ENCODE measurements around the gene EZR. TPM values are rescaled to one million over a fixed set of nuclear protein-coding genes. Genes with fewer than 3 reads are reported as not detected.

EZR gene
- total RNA-seq, 1 donor from 2014 or later = 254 TPM

- Histone ChIP-seq H3K4me2 (ENCODE audit: low read length) (no peak overlapping the region), H3K27ac (ENCODE audit: low read depth, low read length) (no peak overlapping the region), H3K4me1 (ENCODE audit: insufficient read depth, low read length) (no peaks in the 10 kb centered on the region), H3K79me2 (ENCODE audit: insufficient read depth, low read length) (no peaks in the 10 kb centered on the region), H2AFZ (ENCODE audit: low read depth, low read length) (no peak overlapping the region), H3K27me3 (ENCODE audit: insufficient read depth, low read length) (no peaks in the 10 kb centered on the region), H3K9ac (ENCODE audit: low read length) (no peak overlapping the region), H3K36me3 (ENCODE audit: insufficient read depth, low read length) (no peaks in the 10 kb centered on the region), H3K9me3 (ENCODE audit: insufficient read depth, low read depth, low read length) (no peaks in the 10 kb centered on the region), H3K4me3 (ENCODE audit: insufficient read depth, low read depth, low read length) (no peak overlapping the region), H4K20me1 (ENCODE audit: insufficient read depth, low read length) (no peaks in the 10 kb centered on the region)
- Mint-ChIP-seq H3K27ac (ENCODE audit: unreplicated experiment) (no peak overlapping the region), H3K4me3 (ENCODE audit: unreplicated experiment) (no peak overlapping the region), H3K9me3 (ENCODE audit: unreplicated experiment) (no peaks in the 10 kb centered on the region), H3K4me1 (ENCODE audit: low read depth, unreplicated experiment) (no peaks in the 10 kb centered on the region), H3K36me3 (ENCODE audit: low read depth, unreplicated experiment) (no peaks in the 10 kb centered on the region), H3K27me3 (ENCODE audit: low read depth, unreplicated experiment) (peaks cover 28% of the 10 kb centered on the region)
- no peak for DNase-seq (ENCODE audit: low read depth)
- FAIRE-seq = no peak
- TF ChIP-seq CTCF (IDR thresholded peaks at IDR 0.05; ENCODE audit: insufficient read depth, low read depth, low read length) (no peak), EZH2 (IDR thresholded peaks at IDR 0.05; ENCODE audit: insufficient read depth, low read length) (no peak)
These were observed 63.5 kb downstream of the EZR start for GRCh38 chr6:158755636-158756035.

DNA sequence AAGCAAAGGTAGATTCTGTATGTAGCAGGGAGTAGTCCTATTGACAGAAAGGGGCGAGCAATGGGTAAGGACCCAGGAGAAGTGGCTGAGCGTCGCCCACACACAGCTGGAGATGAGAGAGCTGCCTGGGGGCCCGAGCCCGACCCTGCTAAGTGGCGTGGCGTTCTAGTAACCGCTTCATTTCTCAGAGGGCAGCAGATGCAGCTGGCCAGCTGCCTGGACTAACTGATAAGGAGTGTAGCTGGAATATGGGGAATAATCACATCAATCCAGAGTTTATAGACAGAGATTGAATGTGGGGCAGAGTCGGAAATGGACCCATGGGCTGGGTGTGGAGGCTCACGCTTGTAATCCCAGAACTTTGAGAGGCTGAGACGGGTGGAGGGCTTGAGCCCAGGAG is 64.4 kb downstream of the EZR start:
- Mint-ChIP-seq H3K27ac (ENCODE audit: unreplicated experiment) (no peak overlapping the region), H3K36me3 (ENCODE audit: low read depth, unreplicated experiment) (no peaks in the 10 kb centered on the region), H3K4me3 (ENCODE audit: unreplicated experiment) (no peak overlapping the region), H3K27me3 (ENCODE audit: low read depth, unreplicated experiment) (peaks cover 30% of the 10 kb centered on the region), H3K4me1 (ENCODE audit: low read depth, unreplicated experiment) (no peaks in the 10 kb centered on the region), H3K9me3 (ENCODE audit: unreplicated experiment) (no peaks in the 10 kb centered on the region)
- TF ChIP-seq EZH2 (IDR thresholded peaks at IDR 0.05; ENCODE audit: insufficient read depth, low read length) = no peak
- TF ChIP-seq CTCF (IDR thresholded peaks at IDR 0.05; ENCODE audit: insufficient read depth, low read depth, low read length) = no peak
- Histone ChIP-seq H3K27ac (ENCODE audit: low read depth, low read length) (no peak overlapping the region), H2AFZ (ENCODE audit: low read depth, low read length) (no peak overlapping the region), H4K20me1 (ENCODE audit: insufficient read depth, low read length) (no peaks in the 10 kb centered on the region), H3K4me3 (ENCODE audit: insufficient read depth, low read depth, low read length) (no peak overlapping the region), H3K27me3 (ENCODE audit: insufficient read depth, low read length) (no peaks in the 10 kb centered on the region), H3K9me3 (ENCODE audit: insufficient read depth, low read depth, low read length) (no peaks in the 10 kb centered on the region), H3K9ac (ENCODE audit: low read length) (no peak overlapping the region), H3K36me3 (ENCODE audit: insufficient read depth, low read length) (no peaks in the 10 kb centered on the region), H3K4me2 (ENCODE audit: low read length) (no peak overlapping the region), H3K79me2 (ENCODE audit: insufficient read depth, low read length) (no peaks in the 10 kb centered on the region), H3K4me1 (ENCODE audit: insufficient read depth, low read length) (no peaks in the 10 kb centered on the region)
- FAIRE-seq (no peak), DNase-seq (ENCODE audit: low read depth) (no peak)

DNA sequence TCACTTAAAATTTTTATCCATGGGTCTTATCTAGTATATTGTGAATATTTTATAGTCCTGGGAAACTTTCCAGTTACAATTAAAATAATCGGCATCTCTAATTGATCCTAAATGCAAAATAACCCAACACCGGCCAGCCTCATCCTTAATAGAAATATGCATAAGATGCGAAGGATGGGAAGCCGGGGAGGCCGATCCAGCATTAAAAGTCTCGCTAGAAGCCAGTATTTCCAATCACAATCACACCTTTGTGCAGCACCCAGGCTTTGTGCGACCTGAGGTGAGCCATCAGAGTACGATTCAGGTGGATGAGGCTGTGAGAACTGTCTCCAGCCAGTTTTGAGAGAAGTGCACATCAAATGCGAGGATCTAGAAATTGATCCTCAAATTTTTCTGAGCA is 65.4 kb downstream of the EZR start:
- H3K4me2 ChIP-seq (ENCODE audit: low read length) = no peak overlapping the region
- H3K27me3 Mint-ChIP-seq (ENCODE audit: low read depth, unreplicated experiment) = peaks cover 29% of the 10 kb centered on the region
- no peak overlapping the region for H3K4me3 Mint-ChIP-seq (ENCODE audit: unreplicated experiment)
- no peak for FAIRE-seq
- no peaks in the 10 kb centered on the region for H3K9me3 ChIP-seq (ENCODE audit: insufficient read depth, low read depth, low read length)
- no peaks in the 10 kb centered on the region for H3K36me3 Mint-ChIP-seq (ENCODE audit: low read depth, unreplicated experiment)
- H3K27ac Mint-ChIP-seq (ENCODE audit: unreplicated experiment) = no peak overlapping the region
- no peaks in the 10 kb centered on the region for H3K9me3 Mint-ChIP-seq (ENCODE audit: unreplicated experiment)
- no peak for DNase-seq (ENCODE audit: low read depth)
- no peak overlapping the region for H3K9ac ChIP-seq (ENCODE audit: low read length)
- H3K4me1 Mint-ChIP-seq (ENCODE audit: low read depth, unreplicated experiment) = no peaks in the 10 kb centered on the region
- no peak for TF ChIP-seq CTCF (IDR thresholded peaks at IDR 0.05; ENCODE audit: insufficient read depth, low read depth, low read length)
- TF ChIP-seq EZH2 (IDR thresholded peaks at IDR 0.05; ENCODE audit: insufficient read depth, low read length) = no peak
- H2AFZ ChIP-seq (ENCODE audit: low read depth, low read length) = no peak overlapping the region
- no peaks in the 10 kb centered on the region for H3K79me2 ChIP-seq (ENCODE audit: insufficient read depth, low read length)
- no peaks in the 10 kb centered on the region for H3K4me1 ChIP-seq (ENCODE audit: insufficient read depth, low read length)
- no peak overlapping the region for H3K27ac ChIP-seq (ENCODE audit: low read depth, low read length)
- no peaks in the 10 kb centered on the region for H3K36me3 ChIP-seq (ENCODE audit: insufficient read depth, low read length)
- H3K27me3 ChIP-seq (ENCODE audit: insufficient read depth, low read length) = no peaks in the 10 kb centered on the region
- no peak overlapping the region for H3K4me3 ChIP-seq (ENCODE audit: insufficient read depth, low read depth, low read length)
- H4K20me1 ChIP-seq (ENCODE audit: insufficient read depth, low read length) = no peaks in the 10 kb centered on the region
